Upper lobe of right lung (tissue), 1 donor: ENCODE results near the gene CPLX1. TPM values are rescaled to one million over a fixed set of nuclear protein-coding genes. Genes with fewer than 3 reads are reported as not detected.

Experiments
- ATAC-seq: fragments of 200-7000 bp; cut with Tn5 transposase; one replicate; pipeline ENCODE4 v1.9.1; 2020; ENCODE audit warnings: mild to moderate bottlenecking, moderate library complexity
- DNase-seq: peaks from one replicate; pipeline ENCODE4 v3.0.0-alpha.2; 2020
- H3K27ac ChIP-seq: fragments of 200-600 bp; one replicate; pipeline ENCODE4 v1.8.0; 2022
- H3K27me3 ChIP-seq: fragments of 200-600 bp; one replicate; pipeline ENCODE4 v1.8.0; 2022; ENCODE audit warnings: mild to moderate bottlenecking
- H3K36me3 ChIP-seq: fragments of 200-600 bp; one replicate; pipeline ENCODE4 v1.8.0; 2022
- H3K4me1 ChIP-seq: fragments of 200-600 bp; one replicate; pipeline ENCODE4 v1.8.0; 2022
- H3K4me3 ChIP-seq: fragments of 200-600 bp; one replicate; pipeline ENCODE4 v1.8.0; 2022; ENCODE audit warnings: mild to moderate bottlenecking
- H3K9me3 ChIP-seq: fragments of 200-600 bp; one replicate; pipeline ENCODE4 v1.8.0; 2022
- CTCF ChIP-seq: fragments of 200-600 bp; IDR thresholded peaks from one replicate; pipeline ENCODE4 v1.8.0; 2022; ENCODE audit warnings: antibody characterized with exemption
- intact Hi-C: fragments of 100-400 bp; cut with DNase I; formaldehyde crosslinking; loops from one replicate; pipeline ENCODE4 v1.11.0; 2022
- total RNA-seq: library from RNA; stranded (reverse); fragmentation: NEBNext Ultra II Directional; extraction: Animal tissue kit (Norgen Biotek cat#: 25700); gene quantifications from one replicate; pipeline ENCODE4 v1.2.1, GENCODE V29; 2021
- donor health status: DM: no; HTN: yes; CAD: no; lungs with severe emphysema.

The CPLX1 gene
- total RNA-seq, 1 donor from 2014 or later: 5.2 TPM

- ATAC-seq (no peak), DNase-seq (no peak)
- no peaks in the 10 kb centered on the region for H3K4me1 ChIP-seq
- peaks cover 47% of the 10 kb centered on the region for H3K36me3 ChIP-seq
- no peaks in the 10 kb centered on the region for H3K9me3 ChIP-seq
- H3K4me3 ChIP-seq: no peak overlapping the region
- intact Hi-C loops: no loop called here
- no peak overlapping the region for H3K27ac ChIP-seq
- no peaks in the 10 kb centered on the region for H3K27me3 ChIP-seq
- no peak for TF ChIP-seq CTCF
Observed at GRCh38 chr4:748461-748860, 77.5 kb downstream of the CPLX1 start.

GRCh38 chr4:747546-748170, 78.3 kb downstream of the CPLX1 start:
- intact Hi-C loops: no loop called here
- H3K4me1 ChIP-seq: no peaks in the 10 kb centered on the region
- ATAC-seq: no peak

GRCh38 chr4:744212-744841, 81.6 kb downstream of the CPLX1 start:
- ATAC-seq (peak; percentile 17), DNase-seq (peak; percentile 59)
- no peak for TF ChIP-seq CTCF
- Histone ChIP-seq H3K4me1 (no peaks in the 10 kb centered on the region), H3K4me3 (no peak overlapping the region), H3K27me3 (no peaks in the 10 kb centered on the region), H3K27ac (no peak overlapping the region), H3K36me3 (peaks cover 26% of the 10 kb centered on the region), H3K9me3 (no peaks in the 10 kb centered on the region)
- intact Hi-C loops: no loop called here

More at GRCh38 chr4:747546-748170, 78.3 kb downstream of the CPLX1 start:
- H3K27ac ChIP-seq: no peak overlapping the region
- H3K9me3 ChIP-seq: no peaks in the 10 kb centered on the region
- no peak for DNase-seq
- no peaks in the 10 kb centered on the region for H3K27me3 ChIP-seq
- TF ChIP-seq CTCF: no peak
- no peak overlapping the region for H3K4me3 ChIP-seq
- peaks cover 41% of the 10 kb centered on the region for H3K36me3 ChIP-seq

GRCh38 chr4:743463-744211, 82.3 kb downstream of the CPLX1 start:
- no peak for TF ChIP-seq CTCF
- H3K4me3 ChIP-seq: no peak overlapping the region
- H3K9me3 ChIP-seq: no peaks in the 10 kb centered on the region
- H3K4me1 ChIP-seq: no peaks in the 10 kb centered on the region
- no peak overlapping the region for H3K27ac ChIP-seq
- ATAC-seq: no peak
- no peaks in the 10 kb centered on the region for H3K27me3 ChIP-seq
- DNase-seq: peak; percentile 37
- peaks cover 25% of the 10 kb centered on the region for H3K36me3 ChIP-seq
- intact Hi-C loops: no loop called here

- Histone ChIP-seq H3K4me3 (no peak overlapping the region), H3K27me3 (no peaks in the 10 kb centered on the region), H3K9me3 (no peaks in the 10 kb centered on the region), H3K27ac (no peak overlapping the region), H3K36me3 (peaks cover 25% of the 10 kb centered on the region), H3K4me1 (no peaks in the 10 kb centered on the region)
- TF ChIP-seq CTCF: peak; percentile 94
- ATAC-seq (peak; percentile 94), DNase-seq (peak; percentile 82)
- intact Hi-C loops: no loop called here
Observed at GRCh38 chr4:742742-743311, 83.1 kb downstream of the CPLX1 start.
